Ramos (cell line): ENCODE measurements around the gene RUVBL1.

Source experiments
- in situ Hi-C: fragments of 300-500 bp; cut with MboI; formaldehyde crosslinking; loops from one replicate; pipeline ENCODE4 v1.14.3; 2022; ENCODE audit warnings: low sequenced_read_pairs; ENCODE audit not compliant: unreplicated experiment

Gene RUVBL1

DNA sequence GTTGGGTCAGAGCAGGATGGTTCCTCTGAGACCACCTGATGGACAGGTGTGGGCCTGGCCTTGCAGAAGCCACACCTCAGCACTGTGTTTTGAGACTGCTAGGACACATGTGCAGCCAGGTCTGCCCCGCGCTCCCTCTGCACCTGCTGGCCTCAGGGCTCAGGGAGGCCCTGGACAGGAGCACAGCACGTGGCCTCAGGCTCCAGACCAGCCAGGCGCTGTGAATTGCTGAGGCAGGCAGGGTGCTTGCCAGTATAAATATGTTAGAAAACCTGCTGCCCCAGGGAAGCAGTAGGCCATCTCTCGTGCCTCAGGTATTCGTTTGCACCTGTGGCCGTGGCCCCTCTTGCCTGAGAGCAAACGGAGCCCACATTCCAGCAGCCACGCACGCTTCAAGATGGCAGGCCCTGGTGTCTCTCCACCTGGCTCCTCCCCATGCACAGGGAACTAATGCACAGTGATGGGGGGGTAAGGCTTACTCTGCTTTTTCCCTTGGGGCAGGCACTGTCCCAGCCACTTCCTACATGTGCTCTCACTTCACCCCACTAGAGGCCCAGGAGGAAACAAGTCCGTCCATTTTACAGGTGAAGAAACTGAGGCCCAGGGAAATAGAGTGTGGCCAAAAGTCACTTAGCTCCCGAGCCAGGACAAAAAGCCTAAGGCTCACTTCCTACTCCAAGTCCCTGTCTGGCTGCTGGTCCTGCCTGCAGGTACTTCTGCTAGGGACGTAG is 51.0 kb downstream of the RUVBL1 start:
- in situ Hi-C loops: no loop called here

DNA sequence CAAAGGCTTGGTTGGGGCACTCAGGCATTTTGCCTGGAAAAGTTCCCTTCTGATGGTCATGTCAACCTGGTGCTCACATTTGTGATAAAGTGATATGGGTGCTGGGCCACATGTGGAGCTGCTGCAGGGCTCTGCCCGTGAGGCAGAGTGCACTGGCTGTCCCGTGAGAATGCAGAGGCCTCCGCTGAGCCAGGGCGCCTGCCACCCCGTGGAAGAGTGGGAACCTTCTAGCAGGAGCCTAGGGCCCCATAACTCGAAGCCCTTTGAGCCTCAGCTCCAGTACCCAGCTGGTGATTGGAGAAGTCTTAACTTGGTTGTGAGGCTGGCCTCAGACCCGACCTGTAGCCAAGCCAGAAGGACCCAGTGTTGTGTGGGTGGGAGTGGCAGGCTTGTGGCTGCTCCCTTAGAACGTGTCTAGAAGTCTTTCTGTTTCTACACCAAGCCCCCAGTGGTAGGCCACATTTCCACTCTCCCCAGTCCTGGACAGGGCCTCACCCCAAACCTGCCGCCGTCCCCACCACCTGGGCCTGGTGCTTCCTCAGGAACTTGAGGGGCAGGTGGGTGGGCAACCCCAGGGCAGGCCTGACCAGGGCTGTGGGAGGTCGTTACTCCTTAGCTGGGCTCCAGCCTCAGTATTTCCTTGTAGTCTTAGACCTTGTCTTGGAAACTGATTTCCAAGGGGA is 51.7 kb downstream of the RUVBL1 start:
- in situ Hi-C loops: no loop called here

DNA sequence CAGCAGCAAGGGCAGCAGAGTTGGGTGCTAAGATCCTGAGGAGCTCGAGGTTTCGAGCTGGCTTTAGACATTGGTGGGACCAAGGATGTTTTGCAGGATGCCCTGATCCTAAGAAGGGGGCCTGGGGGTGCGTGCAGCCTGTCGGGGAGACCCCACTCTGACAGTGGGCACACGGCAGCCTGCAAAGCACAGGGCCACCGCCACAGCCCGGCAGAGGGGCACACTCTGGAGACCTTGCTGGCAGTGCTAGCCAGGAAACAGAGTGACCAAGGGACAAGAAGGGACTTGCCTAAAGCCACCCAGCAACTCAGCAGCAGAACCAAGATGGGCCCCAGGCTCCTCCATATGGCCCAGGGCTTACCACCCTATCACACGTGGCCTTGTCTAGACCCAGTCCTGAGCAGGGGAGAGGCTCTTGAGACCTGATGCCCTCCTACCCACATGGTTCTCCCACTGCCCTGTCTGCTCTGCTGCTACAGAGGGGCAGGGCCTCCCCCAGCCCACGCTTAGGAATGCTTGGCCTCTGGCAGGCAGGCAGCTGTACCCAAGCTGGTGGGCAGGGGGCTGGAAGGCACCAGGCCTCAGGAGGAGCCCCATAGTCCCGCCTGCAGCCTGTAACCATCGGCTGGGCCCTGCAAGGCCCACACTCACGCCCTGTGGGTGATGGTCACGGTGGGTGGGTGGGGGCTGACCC is 52.6 kb downstream of the RUVBL1 start:
- in situ Hi-C loops: no loop called here

DNA sequence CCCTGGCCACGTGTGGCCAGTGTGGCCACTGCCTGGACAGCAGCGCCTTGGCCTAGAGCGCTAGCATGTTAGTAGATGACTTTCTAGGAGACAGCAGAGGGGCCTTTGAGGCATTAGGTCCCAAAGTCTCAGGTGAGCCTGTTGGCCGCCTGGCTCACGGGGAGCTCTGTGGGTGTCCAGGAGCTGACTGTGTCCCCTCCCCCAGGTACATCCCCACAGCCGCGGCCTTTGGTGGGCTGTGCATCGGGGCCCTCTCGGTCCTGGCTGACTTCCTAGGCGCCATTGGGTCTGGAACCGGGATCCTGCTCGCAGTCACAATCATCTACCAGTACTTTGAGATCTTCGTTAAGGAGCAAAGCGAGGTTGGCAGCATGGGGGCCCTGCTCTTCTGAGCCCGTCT is 54.3 kb downstream of the RUVBL1 start:
- in situ Hi-C loops: no loop called here

DNA sequence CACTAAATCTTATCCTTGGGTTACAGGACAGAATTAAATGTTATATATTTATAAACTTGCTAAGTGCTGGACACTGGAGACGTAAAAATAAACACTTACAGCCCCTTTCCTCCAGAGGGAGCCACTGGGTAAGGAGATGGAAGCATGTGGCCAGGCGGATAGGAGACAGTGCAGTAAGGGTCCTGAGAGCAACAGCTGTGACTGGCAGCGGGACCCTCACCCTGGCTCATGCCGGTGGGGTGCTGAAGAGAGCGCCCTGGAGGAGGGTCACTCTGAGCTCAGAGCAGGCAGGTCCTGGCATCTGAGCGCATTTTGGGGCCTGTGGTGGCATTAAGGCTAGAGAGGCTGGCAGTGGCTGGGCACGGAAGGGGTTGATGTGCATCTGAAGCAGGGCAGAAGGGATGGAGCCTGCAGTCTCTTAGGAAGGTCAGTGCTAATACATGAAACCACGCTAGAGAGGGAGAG is 55.4 kb downstream of the RUVBL1 start:
- in situ Hi-C loops: no loop called here

DNA sequence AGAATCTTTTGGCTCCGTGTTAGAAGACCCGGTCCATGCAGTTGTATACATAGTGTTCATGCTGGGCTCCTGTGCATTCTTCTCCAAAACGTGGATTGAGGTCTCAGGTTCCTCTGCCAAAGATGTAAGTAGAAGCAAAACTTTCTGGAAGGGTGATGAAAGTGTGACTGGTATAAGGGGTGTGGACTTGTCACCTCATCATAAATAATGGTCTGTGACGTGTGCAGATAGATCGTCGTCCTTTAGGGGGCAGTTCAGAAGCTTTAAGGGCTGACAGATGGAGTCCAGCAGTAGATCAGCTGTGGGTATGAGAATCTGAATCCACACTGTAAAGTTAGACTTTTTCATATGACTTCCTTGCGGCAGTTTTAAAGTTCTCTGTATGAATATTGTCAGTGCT is 56.1 kb downstream of the RUVBL1 start:
- in situ Hi-C loops: no loop called here

DNA sequence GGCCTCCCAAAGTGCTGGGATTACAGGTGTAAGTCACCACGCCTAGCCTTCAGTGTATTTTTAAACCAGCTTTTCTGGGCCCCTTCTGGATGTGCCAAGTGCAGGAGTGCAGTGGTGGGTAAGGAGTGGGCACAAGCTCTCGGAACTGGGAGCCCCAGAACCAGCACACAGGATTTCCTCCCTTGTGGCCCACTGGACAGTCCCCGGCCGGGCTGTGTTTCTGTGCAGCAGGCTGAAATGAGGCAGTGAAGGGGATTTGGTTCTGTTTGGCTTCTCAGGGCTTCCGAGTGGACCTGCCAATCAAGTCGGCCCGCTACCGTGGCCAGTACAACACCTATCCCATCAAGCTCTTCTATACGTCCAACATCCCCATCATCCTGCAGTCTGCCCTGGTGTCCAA is 56.9 kb downstream of the RUVBL1 start:
- in situ Hi-C loops: no loop called here

DNA sequence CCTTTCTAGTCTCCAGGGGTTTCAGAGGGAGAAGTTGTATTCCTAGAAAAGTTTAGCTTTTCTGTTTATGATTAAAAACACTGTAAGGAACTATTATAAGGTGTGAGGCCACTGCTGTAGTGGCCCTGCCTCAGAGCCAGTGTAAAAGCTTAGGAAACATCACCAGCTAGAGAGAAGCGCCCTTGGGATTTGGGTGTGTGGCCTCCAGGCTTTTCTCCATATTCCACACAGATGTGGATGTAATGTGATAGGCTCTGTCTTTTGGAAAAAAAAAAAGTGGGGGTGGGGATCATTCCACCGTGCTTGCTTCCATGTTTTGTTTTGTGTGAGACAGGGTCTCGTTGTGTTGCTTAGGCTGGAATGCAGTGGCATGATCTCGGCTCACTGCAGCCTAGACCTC is 57.5 kb downstream of the RUVBL1 start:
- in situ Hi-C loops: no loop called here

DNA sequence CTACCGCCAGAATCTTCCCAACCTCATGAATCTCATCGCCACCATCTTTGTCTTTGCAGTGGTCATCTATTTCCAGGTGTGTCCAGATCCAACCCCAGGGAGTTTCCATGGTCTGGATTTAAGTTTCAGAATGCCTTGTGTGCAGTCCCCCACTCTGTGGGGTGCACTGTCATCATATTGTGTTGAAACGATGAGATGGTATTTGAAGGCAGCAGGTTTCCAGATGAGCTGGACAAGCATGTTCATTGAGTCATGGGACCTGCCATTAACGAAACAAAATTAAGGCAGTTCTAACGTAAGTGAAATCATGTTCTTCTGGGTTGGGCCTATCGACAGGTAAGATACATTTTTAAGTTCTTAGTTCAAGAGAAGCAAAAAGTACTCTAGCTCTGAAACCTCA is 58.6 kb downstream of the RUVBL1 start:
- in situ Hi-C loops: no loop called here

DNA sequence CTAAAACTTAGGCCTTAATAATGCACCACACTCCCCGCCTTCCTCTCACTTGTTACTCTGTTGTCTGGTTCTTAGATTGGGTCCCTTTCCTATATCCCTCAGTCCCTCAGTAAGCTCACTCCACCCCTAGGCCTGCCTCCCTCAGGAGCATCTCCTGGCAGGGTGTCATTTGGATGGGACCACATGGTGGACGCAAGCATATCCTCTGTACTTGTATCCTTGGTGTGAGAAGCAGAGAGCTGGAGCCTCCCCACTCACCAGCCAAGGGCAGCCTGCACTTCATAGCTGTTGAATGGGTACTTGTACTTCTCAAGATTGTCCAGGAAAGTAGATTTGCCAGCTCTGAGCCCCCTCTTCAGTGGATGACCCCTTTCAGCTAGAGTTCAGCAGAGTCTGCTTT is 59.7 kb downstream of the RUVBL1 start:
- in situ Hi-C loops: no loop called here

DNA sequence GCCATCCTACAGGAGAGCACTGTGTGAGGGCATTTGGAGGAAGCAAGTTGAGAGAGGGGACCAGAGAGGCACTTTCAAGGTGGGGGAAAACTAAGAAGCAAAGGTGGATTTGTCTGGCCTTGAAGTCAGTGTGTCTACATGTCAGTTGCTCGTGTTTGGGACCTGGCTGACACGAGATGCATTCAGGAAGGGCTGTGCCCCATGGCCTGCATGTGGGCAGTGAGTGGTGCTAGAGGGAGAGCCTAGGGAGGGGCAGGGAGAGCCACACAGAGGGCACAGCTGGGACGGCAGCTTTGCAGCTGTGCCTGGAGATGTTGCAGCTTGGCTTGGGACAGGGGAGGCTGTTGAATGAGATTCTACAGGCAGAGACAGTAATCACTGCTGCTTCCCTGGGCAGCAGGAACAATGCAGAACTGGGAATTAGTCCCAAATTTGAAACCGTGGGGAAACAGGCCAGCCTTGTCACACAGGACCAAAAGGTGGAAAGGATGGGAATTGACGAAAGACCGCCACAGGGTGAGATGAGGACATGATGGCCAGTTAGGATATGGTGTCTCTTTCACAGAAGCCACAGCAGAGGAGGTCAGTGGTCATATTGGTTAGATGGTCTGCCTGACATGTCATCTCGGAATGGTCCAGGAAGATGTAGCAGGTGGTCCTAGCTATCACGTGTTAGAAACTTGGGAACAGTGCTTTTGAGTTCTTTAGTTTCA is 61.4 kb downstream of the RUVBL1 start:
- in situ Hi-C loops: no loop called here

DNA sequence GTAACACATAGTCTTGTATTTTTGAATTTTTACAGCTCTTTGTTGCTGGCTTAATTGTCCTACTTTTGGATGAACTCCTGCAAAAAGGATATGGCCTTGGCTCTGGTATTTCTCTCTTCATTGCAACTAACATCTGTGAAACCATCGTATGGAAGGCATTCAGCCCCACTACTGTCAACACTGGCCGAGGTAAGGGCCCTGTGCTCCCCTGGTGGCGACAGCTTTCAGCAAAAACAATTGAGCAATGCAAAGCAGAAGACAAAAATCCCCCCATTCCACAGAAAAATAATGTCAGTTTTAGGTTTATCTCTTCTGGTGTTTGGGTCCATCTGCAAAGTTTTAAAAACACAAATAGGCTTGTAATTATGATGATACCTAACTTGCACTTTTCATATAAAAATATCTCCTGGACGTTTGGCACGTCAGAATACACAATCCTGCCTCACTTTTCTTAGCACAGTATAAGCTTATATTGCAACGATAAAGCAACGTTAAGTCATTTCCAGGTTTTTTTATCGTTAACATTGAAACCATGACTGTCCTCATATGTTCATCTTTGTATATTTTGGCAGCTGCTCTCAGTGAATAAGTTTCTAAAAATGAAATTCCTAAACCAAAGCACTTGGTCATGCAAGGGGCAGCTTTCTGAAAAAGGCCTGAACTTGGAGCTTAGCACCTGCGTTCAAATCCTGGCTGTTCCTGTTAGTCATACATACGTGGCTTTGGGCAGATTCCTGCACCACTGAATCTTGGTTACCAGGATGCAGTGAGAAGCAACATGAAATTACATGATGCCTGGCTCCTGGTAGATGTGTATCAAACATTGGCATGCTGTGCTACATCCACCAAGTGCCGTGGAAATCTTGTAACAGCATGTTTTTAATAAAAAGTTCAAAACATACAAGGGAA is 62.9 kb downstream of the RUVBL1 start:
- in situ Hi-C loops: no loop called here

DNA sequence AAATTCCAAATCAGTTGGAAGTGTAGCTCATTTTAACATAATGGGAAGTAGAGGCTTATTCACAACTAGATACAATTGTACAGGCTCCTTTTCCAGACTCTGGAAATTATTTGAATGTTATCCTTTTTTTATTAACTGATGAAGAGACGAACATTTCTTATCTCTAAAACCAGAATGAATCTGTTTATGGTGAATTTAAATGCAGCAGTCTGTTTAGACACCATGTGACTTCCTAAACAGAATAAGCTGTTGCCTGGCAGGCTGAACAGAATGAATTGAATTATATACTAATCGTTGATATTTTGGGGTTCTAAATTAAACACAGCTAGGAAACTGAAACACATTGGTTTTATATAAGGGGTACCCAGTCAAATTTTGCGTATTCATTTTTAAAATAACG is 67.4 kb downstream of the RUVBL1 start:
- in situ Hi-C loops: no loop called here

DNA sequence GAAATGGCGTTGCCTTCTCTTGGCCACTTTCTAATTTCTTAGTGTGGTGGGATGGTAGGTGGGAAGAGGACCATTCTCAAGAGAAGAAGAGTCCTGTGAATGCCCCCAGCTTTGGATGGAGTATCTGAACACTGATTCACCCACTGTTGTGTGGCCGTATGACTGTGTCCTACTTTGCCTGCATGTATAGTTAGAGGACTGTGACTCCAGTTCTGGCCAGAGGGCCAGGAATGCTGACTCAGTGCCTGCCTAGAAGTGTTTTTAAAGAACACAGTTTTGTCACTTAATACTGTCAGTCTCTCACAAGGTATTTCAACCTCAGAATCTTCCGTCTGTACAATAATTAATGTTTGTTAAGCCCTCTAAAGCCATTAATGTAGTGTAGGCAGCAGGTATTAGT is 69.2 kb downstream of the RUVBL1 start:
- in situ Hi-C loops: no loop called here

DNA sequence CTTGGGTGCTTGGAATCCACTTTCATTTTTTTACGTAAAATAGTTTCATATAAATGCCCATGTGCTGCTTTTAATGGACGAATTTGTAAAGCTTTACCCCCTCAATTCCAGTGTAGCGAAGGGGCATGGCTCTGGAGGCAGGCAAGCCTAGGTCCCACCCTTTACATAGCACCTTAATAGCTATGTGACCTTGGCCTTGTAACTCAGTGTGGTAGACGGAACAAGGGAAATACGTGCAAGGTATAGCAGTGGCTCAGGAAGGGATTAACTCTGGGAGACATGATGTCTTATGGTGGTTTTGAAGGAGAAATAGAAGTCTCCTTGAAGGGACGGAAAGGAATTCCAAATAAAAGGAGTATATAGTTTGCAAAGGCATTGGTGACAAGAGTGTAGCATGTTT is 70.0 kb downstream of the RUVBL1 start:
- in situ Hi-C loops: no loop called here

DNA sequence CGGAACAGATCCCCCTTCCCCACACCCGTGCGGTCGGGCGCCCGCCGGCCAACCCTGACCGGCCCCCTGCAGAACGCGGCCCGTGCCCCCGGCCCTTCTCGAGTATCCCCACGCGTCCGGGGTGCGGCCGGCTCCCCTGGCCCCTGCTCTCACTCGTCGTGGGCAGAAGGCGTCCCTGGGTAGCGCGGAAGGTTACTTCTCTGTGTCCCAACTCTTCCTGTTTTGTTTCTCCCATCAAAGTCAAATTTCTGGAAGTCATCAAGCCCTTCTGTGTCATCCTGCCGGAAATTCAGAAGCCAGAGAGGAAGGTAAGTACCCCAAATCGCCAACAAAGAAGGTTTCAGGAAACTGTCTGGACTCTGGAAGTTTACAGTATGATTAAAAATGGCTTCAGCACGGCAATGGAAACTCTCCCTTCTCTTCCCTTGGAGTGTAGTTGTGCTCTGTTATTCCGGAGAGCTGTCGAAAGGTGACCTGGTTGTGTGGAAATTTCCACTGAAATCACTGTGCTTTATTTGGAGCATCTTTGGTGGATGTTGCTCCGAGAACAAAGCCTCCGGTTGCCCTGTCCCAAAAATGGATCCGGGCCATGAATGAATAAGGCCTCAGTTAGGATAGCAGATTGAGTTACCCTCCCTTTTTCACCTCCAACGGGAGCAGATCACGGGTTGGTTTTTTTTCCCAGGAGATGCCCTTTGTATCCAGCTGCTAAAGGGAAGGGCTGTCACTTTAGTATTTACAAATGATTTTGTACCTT is 70.8 kb downstream of the RUVBL1 start:
- in situ Hi-C loops: no loop called here

DNA sequence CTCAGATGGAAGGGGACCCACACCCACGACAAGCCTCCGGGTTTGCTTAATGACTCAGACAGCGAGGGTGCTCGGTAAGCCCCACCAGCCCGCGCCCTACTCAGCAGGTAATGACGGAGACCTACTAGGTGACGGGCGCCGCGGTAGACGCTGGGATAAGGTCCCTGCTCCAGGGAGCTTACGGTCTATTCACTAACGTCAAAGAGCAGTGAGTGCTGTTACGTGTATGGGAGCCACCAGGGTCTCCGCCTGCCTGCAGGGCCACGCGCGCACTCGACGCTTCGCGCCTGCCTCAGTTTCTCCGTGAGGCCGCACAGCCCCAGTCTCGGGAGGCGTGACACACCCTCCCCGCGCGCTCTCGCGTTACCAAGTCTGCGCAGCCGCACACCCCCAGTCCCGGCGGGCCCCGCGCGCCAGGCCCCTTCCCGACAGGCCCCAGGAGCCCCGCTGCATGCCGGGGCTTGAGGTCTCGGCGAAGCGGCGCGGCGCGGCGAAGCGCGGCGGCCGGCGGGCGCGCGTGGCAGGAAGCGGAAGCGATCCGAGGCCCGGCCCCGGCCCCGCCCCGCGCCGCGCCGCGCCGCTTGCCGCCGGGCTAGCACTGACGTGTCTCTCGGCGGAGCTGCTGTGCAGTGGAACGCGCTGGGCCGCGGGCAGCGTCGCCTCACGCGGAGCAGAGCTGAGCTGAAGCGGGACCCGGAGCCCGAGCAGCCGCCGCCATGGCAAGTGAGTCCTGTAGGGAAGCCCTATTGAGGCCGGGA is 71.6 kb downstream of the RUVBL1 start, which contains the start of gene SEC61A1:
SEC61A1 (plus strand) TSS at position 601 of the 758 bp plus-strand sequence; CDS start at position 717, 116 bp downstream.
- in situ Hi-C loops: no loop called here

DNA sequence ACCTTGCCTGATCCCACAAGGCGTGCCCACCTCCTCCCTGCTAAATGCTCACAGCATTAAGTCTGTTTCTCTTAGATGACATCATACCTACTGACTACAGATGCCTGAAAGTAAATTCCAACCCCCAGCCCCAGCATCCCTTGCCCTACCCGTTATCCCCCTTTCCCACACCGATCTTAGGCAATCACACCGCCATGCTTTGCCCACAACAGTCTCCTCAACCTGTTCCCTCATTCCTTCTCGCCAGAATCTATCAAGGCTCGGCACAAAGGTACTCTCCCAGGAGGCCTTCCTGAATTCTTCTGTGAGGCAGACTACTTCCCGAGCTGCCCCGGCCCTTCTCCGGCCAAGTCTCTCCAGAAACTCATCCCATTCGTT is 72.2 kb downstream of the RUVBL1 start:
- in situ Hi-C loops: no loop called here
